ENCODE measurements around the gene ZNF107. TPM values are rescaled to one million over a fixed set of nuclear protein-coding genes. Genes with fewer than 3 reads are reported as not detected.

ZNF107 gene
- total and polyA plus RNA-seq, 2 of the 8 experiments (the other 6 are each of a cell fraction or from before 2014, with no cell fraction given): 3.4 to 31.0 TPM

GRCh38 chr7:64628721-64629120 is 37.2 kb upstream of the ZNF107 start:
- Histone ChIP-seq H2BK5ac (ENCODE audit: low read depth, low read length) (no peak overlapping the region), H2BK15ac (ENCODE audit: low read length) (no peak overlapping the region), H4K5ac (ENCODE audit: insufficient read length, low read depth, low read length) (no peak overlapping the region), H2AFZ (ENCODE audit: low read length) (no peak overlapping the region), H2BK120ac (replicated peaks; ENCODE audit: low read depth, low read length) (no peak overlapping the region), H2BK12ac (ENCODE audit: low read depth, low read length) (no peak overlapping the region), H3K4ac (replicated peaks; ENCODE audit: insufficient read length, low read depth, low read length) (no peak overlapping the region), H4K20me1 (replicated peaks in 1 of 2; ENCODE audit: control insufficient read depth in 1 of 2, insufficient read depth in 2 of 2, low read length in 2 of 2) (no peaks in the 10 kb centered on the region), H2BK20ac (ENCODE audit: low read length) (no peak overlapping the region), H3K4me1 (replicated peaks in 1 of 4; ENCODE audit: control insufficient read depth in 3 of 4, insufficient read depth in 4 of 4, low read length in 3 of 4) (no peaks in the 10 kb centered on the region), H3K23ac (ENCODE audit: insufficient read length) (no peak overlapping the region), H4K91ac (replicated peaks; ENCODE audit: insufficient read length, low read length) (no peak overlapping the region), H4K8ac (ENCODE audit: extremely low read depth, insufficient read depth, low read length) (no peak overlapping the region), H3K56ac (replicated peaks; ENCODE audit: insufficient read length, low read depth, low read length) (no peak overlapping the region), H3K27me3 (replicated peaks in 1 of 4; ENCODE audit: control insufficient read depth in 3 of 4, extremely low read depth in 1 of 4, insufficient read depth in 3 of 4, low read length in 3 of 4) (no peaks in the 10 kb centered on the region), H3K9ac (replicated peaks in 1 of 4; ENCODE audit: extremely low read depth in 1 of 4, low read depth in 3 of 4, low read length in 3 of 4) (no peak overlapping the region), H3K23me2 (ENCODE audit: low read depth, low read length) (no peaks in the 10 kb centered on the region), H3K36me3 (ENCODE audit: control insufficient read depth in 2 of 4, insufficient read depth in 4 of 4, low read length in 3 of 4) (no peaks in the 10 kb centered on the region; a peak in 1 of 8 replicates), H3K9me3 (ENCODE audit: insufficient read depth in 2 of 2, low read depth in 1 of 2, low read length in 1 of 2) (peaks cover 76 to 80% of the 10 kb centered on the region in 2 experiments), H3K79me2 (ENCODE audit: control insufficient read depth in 1 of 2, insufficient read depth in 2 of 2, low read length in 2 of 2) (no peaks in the 10 kb centered on the region), H3K79me1 (ENCODE audit: low read depth, low read length) (no peaks in the 10 kb centered on the region), H3K27ac (ENCODE audit: low read depth, low read length) (no peak overlapping the region), H3K14ac (ENCODE audit: insufficient read length) (no peak overlapping the region), H3K18ac (ENCODE audit: extremely low read depth, low read length) (no peak overlapping the region), H3K4me2 (ENCODE audit: insufficient read depth in 1 of 2, low read depth in 2 of 2, low read length in 2 of 2) (no peak overlapping the region), H3K4me3 (ENCODE audit: extremely low read depth in 1 of 4, insufficient read depth in 2 of 4, low read depth in 3 of 4, low read length in 4 of 4) (no peak overlapping the region), H2AK5ac (ENCODE audit: low read depth, low read length) (no peak overlapping the region)
- POLR2A ChIA-PET (ENCODE audit: partially characterized antibody): no interaction called here
- 83% methylated on average over 3 of the region's 3 CpGs; no CpG with 5 or more reads in 1 of the 2 experiments for WGBS, 2 experiments (ENCODE audit: extremely low coverage in 1 of 2, insufficient coverage in 1 of 2, insufficient read length in 1 of 2, insufficient replicate concordance in 2 of 2, low coverage in 1 of 2, low lambda C conversion rate in 2 of 2, missing lambda C conversion rate in 1 of 2)
- CTCF ChIA-PET (ENCODE audit: partially characterized antibody): no interaction called here
- TF ChIP-seq TCF12 (IDR thresholded peaks at IDR 0.05; ENCODE audit: low read depth, low read length) (no peak), CEBPB (IDR thresholded peaks at IDR 0.05; ENCODE audit: low read depth, low read length) (no peak), EP300 (IDR thresholded peaks at IDR 0.05; ENCODE audit: borderline replicate concordance in 1 of 2, low read depth in 2 of 2, low read length in 2 of 2) (no peak), GABPA (IDR thresholded peaks at IDR 0.05; ENCODE audit: borderline replicate concordance, insufficient read depth, low read length) (no peak), CBX8 (IDR thresholded peaks at IDR 0.05; ENCODE audit: borderline replicate concordance, low read depth, low read length) (no peak), HDAC2 (IDR thresholded peaks at IDR 0.05; ENCODE audit: borderline replicate concordance in 1 of 2, low read depth in 2 of 2, low read length in 2 of 2) (no peak), RXRA (IDR thresholded peaks at IDR 0.05; ENCODE audit: insufficient read depth, low read depth, low read length) (no peak)
- FAIRE-seq (no peak), DNase-seq (ENCODE audit: low read depth in 1 of 2, low spot score in 2 of 2) (no peak)
